GM18499 (cell line): ENCODE data around the gene SCYL2.
A peak's percentile ranks its signal among the peaks of the same experiment; 100 is the strongest.
"Not testable (repeated sequence)": the region's sequence is repeated elsewhere in the genome, so short reads cannot be mapped to it uniquely, and the experiment has no call there.

ENCODE experiments used
- ATAC-seq: cut with Tn5 transposase; IDR thresholded peaks from one replicate; pipeline ENCODE4 v1.9.1; 2021; ENCODE audit warnings: moderate number of reproducible peaks; ENCODE audit not compliant: insufficient read depth, unreplicated experiment

The SCYL2 gene

GRCh38 chr12:100317371-100317770 lies 50.4 kb downstream of the SCYL2 start:
- no peak for ATAC-seq

DNA sequence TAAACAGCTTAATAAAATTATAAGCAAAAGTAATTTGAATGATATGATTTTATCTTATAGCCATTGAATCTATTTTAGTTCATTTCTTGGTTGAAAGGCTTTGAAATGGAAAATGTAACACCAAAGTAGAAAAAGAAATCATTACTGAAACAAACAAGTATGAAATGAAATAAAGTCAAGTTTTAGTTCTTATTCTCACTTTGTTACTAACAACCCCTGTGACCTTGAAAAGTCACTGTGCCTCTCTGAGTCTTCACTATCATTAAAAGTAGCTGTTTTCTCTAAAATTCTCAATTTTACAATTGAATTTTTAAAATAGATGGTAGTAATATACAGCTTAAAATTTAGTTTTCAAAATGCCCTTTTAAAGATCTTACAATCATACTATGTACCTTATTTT lies 57.5 kb downstream of the SCYL2 start:
- no peak for ATAC-seq

DNA sequence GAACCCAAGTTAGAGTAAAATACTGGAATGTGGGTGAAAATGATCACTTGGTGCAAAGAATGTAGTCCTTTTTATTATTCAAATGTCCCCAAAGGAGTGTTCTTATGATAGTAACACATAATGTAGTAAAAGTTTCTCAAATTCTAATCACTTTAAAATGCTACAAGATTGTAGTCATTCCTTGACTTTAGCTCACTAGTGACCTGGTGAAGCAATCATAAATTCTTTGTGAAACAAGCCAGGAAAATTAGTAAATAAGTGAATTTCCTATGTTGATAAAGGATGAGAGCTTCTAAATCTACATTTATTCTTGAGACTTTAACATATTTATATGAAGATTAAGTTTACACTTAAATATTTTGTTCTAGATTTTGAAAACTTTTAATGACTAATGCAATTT lies 59.2 kb downstream of the SCYL2 start:
- no peak for ATAC-seq

- ATAC-seq = peak; percentile 80
Measured at GRCh38 chr12:100329800-100330199, 62.8 kb downstream of the SCYL2 start.

- ATAC-seq = no peak
Measured at GRCh38 chr12:100331871-100332270, 64.9 kb downstream of the SCYL2 start.

DNA sequence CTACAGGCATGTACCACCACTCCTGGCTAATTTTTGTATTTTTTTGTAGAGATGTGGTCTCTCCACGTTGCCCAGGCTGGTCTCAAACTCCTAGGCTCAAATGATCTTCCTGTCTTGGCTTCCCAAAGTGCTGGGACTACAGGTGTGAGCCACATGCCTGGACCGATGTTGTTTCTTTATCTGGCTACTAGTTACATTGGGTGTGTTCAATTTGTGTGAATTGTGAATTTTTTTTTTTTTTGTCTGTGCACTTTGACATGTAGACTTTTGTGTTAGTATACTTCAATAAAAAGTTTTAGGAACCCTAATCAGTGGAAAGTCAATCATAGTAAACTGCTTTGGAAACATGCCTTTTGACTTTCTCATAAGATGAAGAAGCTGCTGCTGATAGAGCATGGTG lies 65.9 kb downstream of the SCYL2 start:
- no peak for ATAC-seq

DNA sequence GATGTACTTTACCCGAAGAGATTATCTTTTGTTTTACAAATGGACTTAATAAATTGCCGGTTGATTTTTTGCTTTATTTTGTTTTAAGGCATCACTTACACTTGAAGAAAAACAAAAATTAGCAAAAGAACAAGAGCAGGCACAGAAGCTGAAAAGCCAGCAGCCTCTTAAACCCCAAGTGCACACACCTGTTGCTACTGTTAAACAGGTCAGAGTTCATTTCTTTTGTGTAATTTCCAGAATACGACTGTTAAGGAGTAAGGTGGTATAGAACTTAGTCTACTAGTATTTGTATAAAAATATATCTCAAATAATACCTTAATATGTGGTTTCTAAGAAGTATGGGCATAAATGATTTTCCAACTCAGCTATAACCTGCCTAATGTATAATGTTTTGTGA lies 70.3 kb downstream of the SCYL2 start:
- ATAC-seq = no peak

GRCh38 chr12:100337727-100338126 lies 70.8 kb downstream of the SCYL2 start:
- ATAC-seq = no peak

GRCh38 chr12:100339071-100339470 lies 72.1 kb downstream of the SCYL2 start:
- no peak for ATAC-seq

- not testable (repeated sequence) for ATAC-seq
Measured at GRCh38 chr12:100342897-100343296, 75.9 kb downstream of the SCYL2 start.

GRCh38 chr12:100344351-100344750 lies 77.4 kb downstream of the SCYL2 start:
- ATAC-seq = not testable (repeated sequence)

DNA sequence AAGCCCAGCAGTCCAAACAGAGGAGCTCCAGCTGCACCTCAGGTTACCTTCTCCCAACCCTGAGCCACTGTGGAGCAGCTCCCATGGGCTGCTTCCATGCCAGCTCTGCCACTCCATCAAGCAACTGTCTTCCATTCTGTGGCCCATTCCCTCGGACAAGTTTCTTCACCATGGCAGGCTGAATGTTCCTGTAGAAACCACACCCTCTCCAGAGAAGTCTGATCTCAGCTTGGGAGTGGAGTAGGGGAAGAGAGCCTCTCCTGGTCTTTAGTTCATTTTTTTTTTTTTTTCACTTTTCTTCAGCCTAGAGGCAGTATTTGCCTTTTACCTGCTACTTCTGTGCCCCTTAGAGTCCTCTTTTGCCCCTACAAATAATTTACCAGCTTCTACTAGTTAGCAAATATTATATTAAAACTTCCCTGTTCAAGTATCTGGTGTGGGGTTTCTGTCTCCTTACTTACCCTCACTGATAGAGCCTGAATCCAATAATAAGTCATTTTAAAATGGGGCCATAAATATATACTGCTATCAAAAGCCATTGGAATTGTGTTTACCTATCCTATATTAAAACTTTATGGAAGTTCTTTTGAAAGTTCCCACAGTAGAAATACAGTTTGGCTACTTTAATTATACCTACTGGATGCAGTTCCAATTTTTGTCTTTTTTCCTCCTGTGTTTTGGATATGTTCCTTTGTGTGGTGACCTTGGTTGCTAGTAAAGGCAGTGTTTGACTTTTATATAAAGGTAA lies 78.2 kb downstream of the SCYL2 start:
- no peak for ATAC-seq

- no peak for ATAC-seq
Measured at GRCh38 chr12:100346660-100347059, 79.7 kb downstream of the SCYL2 start.

DNA sequence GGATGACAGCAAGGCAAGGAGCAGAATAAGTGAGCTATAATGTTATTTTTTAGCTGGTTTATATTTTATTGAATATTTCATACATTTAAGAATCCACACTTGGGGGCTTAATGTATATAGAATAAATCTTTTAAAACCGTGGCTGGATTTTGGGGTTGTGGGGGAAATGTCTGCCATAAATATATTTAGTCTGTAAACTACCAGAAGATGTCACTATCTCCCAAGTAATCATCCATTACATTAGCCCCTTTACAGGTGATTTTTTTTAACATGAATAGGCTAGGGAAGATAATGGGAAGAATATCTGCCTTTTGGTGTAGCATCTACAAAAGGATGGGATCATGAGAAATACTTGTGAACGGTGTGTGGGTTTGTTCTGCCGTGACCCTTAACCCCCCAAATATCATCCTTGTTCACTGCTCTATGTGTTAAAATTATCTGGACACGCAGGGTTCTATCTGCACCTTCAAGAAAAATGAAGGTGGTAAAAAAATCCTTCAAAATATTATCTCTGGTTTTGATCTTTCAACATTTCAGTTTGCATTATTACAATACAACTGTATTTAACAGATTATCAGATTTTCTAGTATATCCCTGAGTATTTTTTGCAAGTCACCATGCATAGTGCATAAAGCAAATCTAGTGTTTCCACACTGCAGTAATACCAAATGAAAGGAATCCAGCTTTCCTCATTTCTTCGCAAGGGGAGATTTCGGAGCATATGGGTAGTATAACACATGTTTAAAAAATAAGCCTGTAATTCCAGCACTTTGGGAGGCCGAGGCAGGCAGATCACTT lies 81.9 kb downstream of the SCYL2 start:
- ATAC-seq = no peak

DNA sequence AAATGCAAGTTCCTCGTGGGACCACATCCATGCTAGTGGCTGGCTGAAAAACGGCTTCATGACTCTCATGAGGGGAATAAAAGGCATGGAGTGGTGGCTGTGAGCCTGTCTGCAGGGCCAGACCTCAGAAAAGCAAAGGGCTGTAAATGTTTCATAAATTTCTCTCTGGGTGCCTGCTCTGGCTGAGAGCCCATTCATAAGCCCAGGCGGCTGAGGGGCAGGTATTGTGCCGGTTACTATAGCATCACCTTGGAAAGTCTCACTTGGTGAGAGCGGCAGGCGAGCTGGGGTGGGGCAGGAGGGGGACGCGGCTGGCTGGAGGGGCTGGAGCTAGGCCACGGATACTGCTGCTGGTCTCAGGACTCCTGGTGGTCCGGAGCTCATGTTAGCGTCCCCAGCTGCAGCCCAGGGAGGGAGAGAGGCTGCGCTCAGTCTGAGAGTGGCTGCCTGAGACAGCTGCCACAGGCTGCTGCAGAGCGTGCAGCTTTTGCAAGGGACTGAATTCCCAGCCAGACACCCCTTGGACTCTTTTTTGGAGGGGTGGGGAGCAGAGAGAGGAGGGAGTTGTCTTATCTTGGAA lies 89.8 kb downstream of the SCYL2 start, which contains the start of gene SLC17A8:
Gene SLC17A8 (plus strand): TSS at position 431 of the 580 bp plus-strand sequence. CDS start 318 bp downstream, outside the sequence.
- no peak for ATAC-seq

- no peak for ATAC-seq
Measured at GRCh38 chr12:100359248-100359647, 92.3 kb downstream of the SCYL2 start.

DNA sequence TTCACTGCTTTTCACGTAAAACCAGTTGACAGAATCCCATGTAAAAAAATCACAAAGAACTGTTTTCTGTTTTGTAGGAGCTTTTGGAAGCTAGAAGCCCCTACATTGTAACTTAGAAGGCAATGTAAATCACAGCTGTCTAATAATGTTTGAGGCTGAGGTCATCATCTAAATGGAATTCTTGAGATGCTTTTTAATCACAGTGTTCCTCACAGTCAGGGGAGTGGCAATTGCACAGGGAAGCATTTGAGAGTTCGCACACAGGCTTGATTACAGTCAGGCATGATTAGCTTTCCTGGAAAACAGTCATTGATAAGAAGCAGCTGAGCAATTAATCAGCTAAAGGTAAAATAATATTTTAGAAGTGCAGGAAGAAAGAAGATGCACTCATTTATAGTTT lies 92.8 kb downstream of the SCYL2 start:
- ATAC-seq = no peak

- ATAC-seq = no peak
Measured at GRCh38 chr12:100360450-100360849, 93.5 kb downstream of the SCYL2 start.

GRCh38 chr12:100364324-100364723 lies 97.3 kb downstream of the SCYL2 start:
- ATAC-seq = no peak

DNA sequence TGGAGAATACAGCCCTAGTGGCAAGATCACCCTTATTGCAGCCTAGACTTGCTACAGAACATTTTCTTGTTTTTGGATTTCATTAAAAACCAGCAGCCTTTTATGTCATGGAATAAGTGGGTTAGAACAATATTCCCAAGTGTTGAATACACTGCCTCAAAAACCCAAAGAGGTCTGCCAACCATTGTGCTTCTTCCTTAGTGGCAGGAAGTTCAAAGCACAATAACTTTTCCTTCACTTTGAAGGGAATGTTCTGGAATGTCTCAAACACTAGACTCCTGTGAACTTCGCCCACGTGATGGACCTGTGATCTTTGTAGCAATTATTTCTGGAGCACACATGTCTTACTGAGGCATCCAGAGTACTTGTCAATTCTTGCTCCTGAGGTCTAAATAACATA lies 98.4 kb downstream of the SCYL2 start:
- ATAC-seq = no peak

GRCh38 chr12:100368066-100368465 lies 101.1 kb downstream of the SCYL2 start:
- no peak for ATAC-seq
